ENCODE measurements around the gene NODAL. TPM values are rescaled to one million over a fixed set of nuclear protein-coding genes. Genes with fewer than 3 reads are reported as not detected.

The NODAL gene
- total RNA-seq, 1 donor from 2014 or later = not detected

DNA sequence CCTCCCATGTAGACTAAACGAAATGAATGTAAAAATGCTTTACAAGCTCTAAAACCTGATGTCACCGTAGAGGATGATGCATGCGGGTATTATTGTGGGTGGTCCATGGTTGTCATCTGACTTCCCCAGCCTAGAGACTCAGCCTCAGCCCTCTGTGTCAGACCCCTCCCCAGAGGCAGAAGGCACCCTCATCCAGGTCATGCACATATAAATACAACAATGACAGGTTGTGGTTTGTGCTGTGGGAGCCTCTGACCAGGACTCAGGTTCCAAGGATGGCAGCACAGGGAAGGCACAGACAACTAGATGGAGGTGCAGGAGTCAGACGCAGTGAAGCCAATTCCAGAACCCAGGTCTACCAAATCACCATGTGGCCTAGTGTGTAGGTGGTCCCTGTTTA, 3.3 kb upstream of the NODAL start:
- DNase-seq (no peak), ATAC-seq (no peak)
- H3K4me3 ChIP-seq = no peak overlapping the region
- peaks cover 29% of the 10 kb centered on the region for H3K27me3 ChIP-seq (ENCODE audit: low read depth)
- intact Hi-C loops (cut with DNase I) = no loop called here
- no peak overlapping the region for H3K27ac ChIP-seq
- TF ChIP-seq, protein P1, sequence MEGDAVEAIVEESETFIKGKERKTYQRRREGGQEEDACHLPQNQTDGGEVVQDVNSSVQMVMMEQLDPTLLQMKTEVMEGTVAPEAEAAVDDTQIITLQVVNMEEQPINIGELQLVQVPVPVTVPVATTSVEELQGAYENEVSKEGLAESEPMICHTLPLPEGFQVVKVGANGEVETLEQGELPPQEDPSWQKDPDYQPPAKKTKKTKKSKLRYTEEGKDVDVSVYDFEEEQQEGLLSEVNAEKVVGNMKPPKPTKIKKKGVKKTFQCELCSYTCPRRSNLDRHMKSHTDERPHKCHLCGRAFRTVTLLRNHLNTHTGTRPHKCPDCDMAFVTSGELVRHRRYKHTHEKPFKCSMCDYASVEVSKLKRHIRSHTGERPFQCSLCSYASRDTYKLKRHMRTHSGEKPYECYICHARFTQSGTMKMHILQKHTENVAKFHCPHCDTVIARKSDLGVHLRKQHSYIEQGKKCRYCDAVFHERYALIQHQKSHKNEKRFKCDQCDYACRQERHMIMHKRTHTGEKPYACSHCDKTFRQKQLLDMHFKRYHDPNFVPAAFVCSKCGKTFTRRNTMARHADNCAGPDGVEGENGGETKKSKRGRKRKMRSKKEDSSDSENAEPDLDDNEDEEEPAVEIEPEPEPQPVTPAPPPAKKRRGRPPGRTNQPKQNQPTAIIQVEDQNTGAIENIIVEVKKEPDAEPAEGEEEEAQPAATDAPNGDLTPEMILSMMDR (IDR thresholded peaks at IDR 0.05) = no peak
- no peaks in the 10 kb centered on the region for H3K36me3 ChIP-seq
- no peaks in the 10 kb centered on the region for H3K9me3 ChIP-seq
- H3K4me1 ChIP-seq = peaks cover 18% of the 10 kb centered on the region

DNA sequence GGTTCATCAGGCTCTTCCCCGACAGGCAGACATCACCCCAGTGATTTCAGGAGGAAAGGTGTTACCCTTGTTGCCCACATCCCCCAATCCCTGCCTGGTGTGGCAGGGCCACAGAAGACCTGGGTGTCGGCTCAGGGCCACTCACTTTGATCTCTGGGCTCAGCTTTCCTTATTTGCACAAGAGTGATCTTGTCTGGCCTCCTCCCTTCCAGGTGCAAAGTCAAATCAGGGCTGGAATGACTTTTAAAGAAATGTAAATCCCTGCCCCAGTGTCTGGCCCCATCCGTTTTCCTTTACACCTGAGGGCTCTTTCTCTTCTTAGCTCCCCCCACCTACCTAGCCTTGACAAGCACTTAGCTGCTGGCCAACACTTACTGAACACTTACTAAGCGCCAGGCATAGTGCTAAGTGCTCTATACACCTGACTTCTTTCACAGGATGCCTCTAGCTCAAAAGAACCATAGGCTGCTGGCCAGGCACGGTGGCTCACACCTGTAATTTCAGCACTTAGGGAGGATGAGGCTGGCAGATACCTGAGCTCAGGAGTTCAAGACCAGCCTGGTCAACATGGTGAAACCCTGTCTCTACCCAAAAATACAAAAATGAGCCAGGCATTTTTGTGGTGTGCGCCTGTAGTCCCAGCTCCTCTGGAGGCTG, 979 bp upstream of the NODAL start:
- intact Hi-C loops (cut with DNase I) = no loop called here
- Histone ChIP-seq H3K36me3 (no peaks in the 10 kb centered on the region), H3K9me3 (no peaks in the 10 kb centered on the region), H3K27ac (no peak overlapping the region), H3K27me3 (ENCODE audit: low read depth) (peaks cover 39% of the 10 kb centered on the region), H3K4me1 (peaks cover 18% of the 10 kb centered on the region), H3K4me3 (no peak overlapping the region)
- TF ChIP-seq, protein P1 (IDR thresholded peaks at IDR 0.05) = no peak
- ATAC-seq (no peak), DNase-seq (no peak)

DNA sequence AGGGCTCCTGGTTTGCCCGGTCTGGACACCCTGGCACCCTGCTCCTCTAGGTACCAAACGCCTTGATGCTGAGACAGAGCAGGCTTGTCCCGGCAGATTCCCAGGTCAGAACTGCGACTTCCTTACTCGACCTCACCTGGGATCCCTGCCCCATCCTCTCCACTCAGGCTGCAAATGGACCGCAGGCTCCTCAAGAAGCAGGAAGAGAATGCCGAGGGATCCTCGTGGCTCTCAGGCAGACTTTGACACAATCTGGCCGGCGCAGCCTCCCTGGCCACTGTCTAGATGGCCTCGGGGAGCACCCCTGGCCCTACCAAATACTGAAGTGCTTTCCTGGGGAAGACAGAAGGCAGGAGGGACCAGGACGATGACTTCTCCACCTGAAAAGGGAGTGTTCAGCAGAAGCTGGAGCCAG, 421 bp upstream of the NODAL start:
- no peak overlapping the region for H3K27ac ChIP-seq

DNA sequence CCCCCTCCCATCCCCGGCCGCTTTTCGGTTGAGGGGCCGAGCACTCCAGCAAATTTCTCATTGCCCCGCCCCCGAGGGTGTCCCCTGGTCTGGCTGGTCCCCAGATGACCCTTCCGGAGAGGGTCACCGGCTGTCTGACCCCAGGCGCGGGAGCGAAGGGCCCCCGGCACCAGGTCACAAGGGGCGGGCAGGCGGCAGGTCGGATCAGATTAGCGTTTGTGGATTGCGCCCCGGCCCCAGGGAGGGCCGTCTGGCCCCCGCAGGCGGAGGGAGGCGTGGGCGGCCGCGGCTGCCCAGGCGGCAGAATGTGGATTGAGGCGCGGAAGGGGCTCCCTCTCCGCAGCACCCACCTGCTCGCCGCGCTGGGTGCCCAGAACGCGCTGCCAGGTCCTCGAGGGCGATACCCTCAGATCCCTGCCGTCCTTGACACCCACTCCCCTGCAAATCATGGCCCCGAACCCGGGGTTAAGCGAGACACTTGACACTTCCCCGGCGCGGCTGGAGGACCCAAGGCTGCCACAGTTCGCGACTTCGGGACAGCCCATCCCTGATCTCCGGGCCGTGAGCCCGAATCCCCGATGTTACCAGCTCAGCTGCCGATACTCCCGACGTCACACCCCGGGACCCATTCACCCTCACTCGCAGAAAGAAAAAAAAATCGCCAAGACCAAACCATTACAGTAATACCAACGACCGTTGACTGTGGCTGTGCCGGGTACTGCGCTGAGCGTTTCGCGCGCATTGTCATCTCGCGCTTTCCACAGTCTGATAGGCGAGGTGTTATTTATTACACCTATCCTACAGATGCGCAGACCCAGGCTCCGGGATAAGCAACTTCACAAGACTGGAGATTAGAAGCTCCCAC, 953 bp downstream of the NODAL start:
- Histone ChIP-seq H3K27me3 (ENCODE audit: low read depth) (peaks cover 39% of the 10 kb centered on the region), H3K9me3 (no peaks in the 10 kb centered on the region), H3K4me1 (peaks cover 18% of the 10 kb centered on the region), H3K36me3 (no peaks in the 10 kb centered on the region), H3K27ac (no peak overlapping the region), H3K4me3 (peak overlapping the region; percentile 38)
- peak; percentile 4 to 35 for ATAC-seq
- intact Hi-C loops (cut with DNase I) = no loop called here
- TF ChIP-seq, protein P1 (IDR thresholded peaks at IDR 0.05) = no peak
- DNase-seq = no peak

More for the DNA sequence above, 421 bp upstream of the NODAL start:
- DNase-seq (no peak), ATAC-seq (peak; percentile 5 to 31)
- intact Hi-C loops (cut with DNase I) = no loop called here
- TF ChIP-seq, protein P1 (IDR thresholded peaks at IDR 0.05) = no peak
- Histone ChIP-seq H3K4me3 (no peak overlapping the region), H3K27me3 (ENCODE audit: low read depth) (peaks cover 39% of the 10 kb centered on the region), H3K9me3 (no peaks in the 10 kb centered on the region), H3K4me1 (peaks cover 18% of the 10 kb centered on the region), H3K36me3 (no peaks in the 10 kb centered on the region)

DNA sequence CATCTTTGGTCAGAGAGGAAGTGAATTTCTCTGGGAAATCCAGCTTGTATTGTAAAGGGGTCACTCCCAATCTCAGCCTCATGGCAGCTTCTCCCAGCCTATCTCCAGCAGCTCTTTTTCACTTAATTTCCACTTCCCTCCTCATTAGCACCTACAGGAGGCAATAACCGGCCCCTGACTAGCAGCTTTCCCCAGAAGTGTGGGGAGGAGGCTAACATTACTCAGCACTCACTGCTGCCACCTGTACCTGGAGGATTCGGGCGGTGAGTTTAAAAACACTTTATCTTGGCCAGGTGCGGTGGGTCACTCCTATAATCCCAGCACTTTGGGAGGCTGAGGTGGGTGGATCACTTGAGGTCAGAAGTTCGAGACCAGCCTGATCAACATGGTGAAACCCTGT, 3.8 kb downstream of the NODAL start:
- ATAC-seq (no peak), DNase-seq (no peak)
- TF ChIP-seq, protein P1 (IDR thresholded peaks at IDR 0.05) = no peak
- peaks cover 29% of the 10 kb centered on the region for H3K4me1 ChIP-seq
- intact Hi-C loops (cut with DNase I) = no loop called here
- H3K9me3 ChIP-seq = no peaks in the 10 kb centered on the region
- no peaks in the 10 kb centered on the region for H3K36me3 ChIP-seq
- H3K4me3 ChIP-seq = no peak overlapping the region
- no peak overlapping the region for H3K27ac ChIP-seq
- H3K27me3 ChIP-seq (ENCODE audit: low read depth) = peaks cover 39% of the 10 kb centered on the region
